Activated B cell treated with CpG ODN at 0.5 μM for 24 hours (primary cell): ENCODE data around the gene PPAN. TPM values are rescaled to one million over a fixed set of nuclear protein-coding genes. Genes with fewer than 3 reads are reported as not detected.
A peak's percentile ranks its signal among the peaks of the same experiment; 100 is the strongest.

ENCODE experiments used
- ATAC-seq: fragments of 200-7000 bp; cut with Tn5 transposase; one replicate; pipeline ENCODE4 v1.10.0; 2021; ENCODE audit warnings: low read depth, mild to moderate bottlenecking, moderate library complexity
- CTCF ChIA-PET: fragments of 350-600 bp; sonication (Branson Sonifier 250); formaldehyde crosslinking; loops from one replicate; lab custom pipeline; 2021; ENCODE audit warnings: antibody characterized with exemption; lab: Charles Lee
- POLR2A ChIA-PET: fragments of 350-600 bp; sonication (Branson Sonifier 250); formaldehyde crosslinking; loops from one replicate; lab custom pipeline; 2021; ENCODE audit warnings: antibody characterized with exemption; lab: Charles Lee
- DNase-seq: peaks from one replicate; pipeline ENCODE4 v3.0.0; 2022
- H3K27ac Mint-ChIP-seq: one replicate; pipeline ENCODE4 v1.8.0; 2020; ENCODE audit warnings: mixed read lengths
- H3K27me3 Mint-ChIP-seq: one replicate; pipeline ENCODE4 v1.8.0; 2021; ENCODE audit warnings: mixed read lengths
- H3K36me3 Mint-ChIP-seq: one replicate; pipeline ENCODE4 v1.8.0; 2021; ENCODE audit warnings: low read depth, mixed read lengths
- H3K4me1 Mint-ChIP-seq: one replicate; pipeline ENCODE4 v1.8.0; 2021; ENCODE audit warnings: mixed read lengths
- H3K4me3 Mint-ChIP-seq: one replicate; pipeline ENCODE4 v1.8.0; 2020; ENCODE audit warnings: mild to moderate bottlenecking, mixed read lengths
- H3K9me3 Mint-ChIP-seq: one replicate; pipeline ENCODE4 v1.8.0; 2020; ENCODE audit warnings: mixed read lengths
- CTCF ChIP-seq: fragments of 200-600 bp; IDR thresholded peaks from one replicate; pipeline ENCODE4 v1.8.0; 2022; ENCODE audit warnings: antibody characterized with exemption, mild to moderate bottlenecking
- intact Hi-C: fragments of 100-400 bp; cut with micrococcal nuclease; formaldehyde crosslinking; loops from one replicate; pipeline ENCODE4 v1.15.1; 2024
- total RNA-seq: library from RNA; stranded (reverse); gene quantifications from 2 replicates; pipeline ENCODE4 v1.2.3, GENCODE V29; 2022

The PPAN gene
- total RNA-seq, 1 donor from 2014 or later, result 119 TPM

GRCh38 chr19:10091895-10092641 lies 14.1 kb upstream of the PPAN start:
- POLR2A ChIA-PET, result interaction anchor here (1.0 kb wide), 1 partner anchor 11 kb away, joined by 5 read pairs; the partner anchor contains the start of gene ANGPTL6

GRCh38 chr19:10092648-10093294 lies 13.4 kb upstream of the PPAN start:
- H3K4me3 Mint-ChIP-seq, result no peak overlapping the region
- H3K4me1 Mint-ChIP-seq, result peaks cover 29% of the 10 kb centered on the region
- intact Hi-C loops, result no loop called here
- ATAC-seq (no peak), DNase-seq (no peak)
- H3K36me3 Mint-ChIP-seq, result peaks cover 38% of the 10 kb centered on the region
- ChIA-PET CTCF (no interaction called here), POLR2A (interaction anchor here (1.0 kb wide), 1 partner anchor 10 kb away, joined by 5 read pairs; the partner anchor contains the start of gene ANGPTL6)
- no peaks in the 10 kb centered on the region for H3K27me3 Mint-ChIP-seq
- no peak for TF ChIP-seq CTCF
- H3K9me3 Mint-ChIP-seq, result no peaks in the 10 kb centered on the region
- peak overlapping the region; percentile 46 for H3K27ac Mint-ChIP-seq

More at GRCh38 chr19:10091895-10092641, 14.1 kb upstream of the PPAN start:
- H3K4me1 Mint-ChIP-seq, result peaks cover 35% of the 10 kb centered on the region
- peaks cover 38% of the 10 kb centered on the region for H3K36me3 Mint-ChIP-seq
- CTCF ChIA-PET, result no interaction called here
- H3K9me3 Mint-ChIP-seq, result no peaks in the 10 kb centered on the region
- peak overlapping the region; percentile 79 for H3K27ac Mint-ChIP-seq
- intact Hi-C loops, result no loop called here
- DNase-seq (no peak), ATAC-seq (peak; percentile 13)
- no peaks in the 10 kb centered on the region for H3K27me3 Mint-ChIP-seq
- peak overlapping the region; percentile 30 for H3K4me3 Mint-ChIP-seq
- no peak for TF ChIP-seq CTCF

- no peak for DNase-seq
- CTCF ChIA-PET, result no interaction called here
- TF ChIP-seq CTCF, result no peak
- ATAC-seq, result no peak
- Mint-ChIP-seq H3K9me3 (no peaks in the 10 kb centered on the region), H3K27me3 (no peaks in the 10 kb centered on the region), H3K27ac (peak overlapping the region; percentile 46), H3K4me1 (peaks cover 33% of the 10 kb centered on the region), H3K4me3 (no peak overlapping the region), H3K36me3 (peaks cover 38% of the 10 kb centered on the region)
- POLR2A ChIA-PET, result interaction anchor here (3.8 kb wide), 1 partner anchor 13 kb away, joined by 64 read pairs; the partner anchor contains the start of gene PPAN
- intact Hi-C loops, result no loop called here
Measured at GRCh38 chr19:10093295-10094186, 12.6 kb upstream of the PPAN start.

GRCh38 chr19:10095622-10095947 lies 10.6 kb upstream of the PPAN start:
- intact Hi-C loops, result no loop called here
- H3K27ac Mint-ChIP-seq, result peak overlapping the region; percentile 53
- H3K4me1 Mint-ChIP-seq, result peaks cover 48% of the 10 kb centered on the region
- H3K27me3 Mint-ChIP-seq, result no peaks in the 10 kb centered on the region
- ATAC-seq, result no peak
- no peak for TF ChIP-seq CTCF
- ChIA-PET CTCF (interaction anchor here (0.7 to 5.5 kb wide), 6 partner anchors 9 to 164 kb away, joined by 3 to 41 read pairs (median 4); partner anchors contain the start of genes P2RY11 and PPAN), POLR2A (interaction anchor here (0.5 to 11.0 kb wide), 9 partner anchors 11 to 156 kb away, joined by 3 to 297 read pairs (median 7); partner anchors contain the start of genes EIF3G, MRPL4, P2RY11 and PPAN)
- no peaks in the 10 kb centered on the region for H3K9me3 Mint-ChIP-seq
- no peak for DNase-seq
- peaks cover 28% of the 10 kb centered on the region for H3K36me3 Mint-ChIP-seq
- no peak overlapping the region for H3K4me3 Mint-ChIP-seq
